ENCODE measurements around the gene TNF.

Gene TNF

GRCh38 chr6:31578184-31579118 lies 3.1 kb downstream of the TNF start:
- H3K4me3 ChIP-seq (ENCODE audit: low read depth, low read length) = no peak overlapping the region
- in situ Hi-C loops (cut with HindIII; ENCODE audit: low sequenced_read_pairs) = no loop called here
- no peak for TF ChIP-seq CTCF (IDR thresholded peaks at IDR 0.05; ENCODE audit: low read depth, low read length, missing control alignments)
- no peak for DNase-seq (ENCODE audit: low read depth)

GRCh38 chr6:31579119-31579505 lies 3.7 kb downstream of the TNF start:
- DNase-seq (ENCODE audit: low read depth) = no peak
- TF ChIP-seq CTCF (IDR thresholded peaks at IDR 0.05; ENCODE audit: low read depth, low read length, missing control alignments) = no peak
- in situ Hi-C loops (cut with HindIII; ENCODE audit: low sequenced_read_pairs) = no loop called here
- no peak overlapping the region for H3K4me3 ChIP-seq (ENCODE audit: low read depth, low read length)

- no peak for DNase-seq (ENCODE audit: low read depth)
- no peak overlapping the region for H3K4me3 ChIP-seq (ENCODE audit: low read depth, low read length)
- no peak for TF ChIP-seq CTCF (IDR thresholded peaks at IDR 0.05; ENCODE audit: low read depth, low read length, missing control alignments)
- in situ Hi-C loops (cut with HindIII; ENCODE audit: low sequenced_read_pairs) = no loop called here
Measured at GRCh38 chr6:31579546-31580437, 4.4 kb downstream of the TNF start.

GRCh38 chr6:31580438-31580740 lies 5.0 kb downstream of the TNF start:
- TF ChIP-seq CTCF (IDR thresholded peaks at IDR 0.05; ENCODE audit: low read depth, low read length, missing control alignments) = no peak
- in situ Hi-C loops (cut with HindIII; ENCODE audit: low sequenced_read_pairs) = no loop called here
- peak overlapping the region; percentile 64 for H3K4me3 ChIP-seq (ENCODE audit: low read depth, low read length)
- DNase-seq (ENCODE audit: low read depth) = no peak

- in situ Hi-C loops (cut with HindIII; ENCODE audit: low sequenced_read_pairs) = no loop called here
- TF ChIP-seq CTCF (IDR thresholded peaks at IDR 0.05; ENCODE audit: low read depth, low read length, missing control alignments) = peak; percentile 88
- H3K4me3 ChIP-seq (ENCODE audit: low read depth, low read length) = peak overlapping the region; percentile 64
- DNase-seq (ENCODE audit: low read depth) = peak; percentile 31
Measured at GRCh38 chr6:31580807-31581433, 5.6 kb downstream of the TNF start.

Data from astrocyte of the cerebellum (primary cell).